OCI-LY7 (cell line): ENCODE measurements around the gene RIMBP2. TPM values are rescaled to one million over a fixed set of nuclear protein-coding genes. Genes with fewer than 3 reads are reported as not detected.
A peak's percentile ranks its signal among the peaks of the same experiment; 100 is the strongest.

Source experiments
- BruUV-seq: library from RNA; stranded (reverse); fragments of 400-500 nt; replicated peaks from 2 replicates; lab custom pipeline; 2021; lab: Mats Ljungman, UMichigan
- CTCF ChIA-PET: fragments of 300-600 bp; sonication (Branson Sonifier 250); formaldehyde crosslinking; loops from one replicate; lab custom pipeline; 2022; ENCODE audit warnings: antibody characterized with exemption; ENCODE audit not compliant: unreplicated experiment; lab: Charles Lee
- POLR2A ChIA-PET: fragments of 300-600 bp; sonication (Branson Sonifier 250); formaldehyde crosslinking; loops from one replicate; lab custom pipeline; 2022; ENCODE audit warnings: antibody characterized with exemption; lab: Charles Lee
- DNase-seq: peaks from one replicate; pipeline ENCODE4 v3.0.0-alpha.2; 2015; ENCODE audit warnings: low spot score
- H2AFZ ChIP-seq: fragments of 200-600 bp; sonication (generic), shearing (Covaris generic); 2 replicates; pipeline ENCODE4 v1.6.1; 2014; ENCODE audit warnings: mild to moderate bottlenecking, antibody characterized with exemption, low read length, moderate library complexity
- H3K27ac ChIP-seq: fragments of 200-600 bp; sonication (generic); 2 replicates; pipeline ENCODE4 v1.5.1; 2014; ENCODE audit warnings: mixed run types, low read depth, mild to moderate bottlenecking, moderate library complexity, low read length, inconsistent platforms; ENCODE audit not compliant: poor library complexity, severe bottlenecking
- H3K36me3 ChIP-seq: fragments of 200-600 bp; sonication (generic); 2 replicates; pipeline ENCODE4 v1.6.1; 2014; ENCODE audit warnings: mild to moderate bottlenecking, antibody characterized with exemption, low read length, moderate library complexity, mixed read lengths; ENCODE audit not compliant: insufficient read depth
- H3K4me1 ChIP-seq: fragments of 200-600 bp; sonication (generic); 2 replicates; pipeline ENCODE4 v1.5.1; 2014; ENCODE audit warnings: mild to moderate bottlenecking, low read length; ENCODE audit not compliant: insufficient read depth, poor library complexity, severe bottlenecking
- H3K4me2 ChIP-seq: fragments of 200-600 bp; sonication (generic); 2 replicates; pipeline ENCODE4 v1.6.1; 2014; ENCODE audit warnings: mild to moderate bottlenecking, low read length
- H3K4me3 ChIP-seq: fragments of 200-600 bp; sonication (generic); 2 replicates; pipeline ENCODE4 v1.5.1; 2014; ENCODE audit warnings: mild to moderate bottlenecking, low read depth, low read length; ENCODE audit not compliant: poor library complexity, severe bottlenecking
- H3K79me2 ChIP-seq: fragments of 200-600 bp; sonication (generic); 2 replicates; pipeline ENCODE4 v1.6.1; 2016; ENCODE audit warnings: low read depth, mild to moderate bottlenecking, low read length, moderate library complexity, mixed read lengths; ENCODE audit not compliant: insufficient read depth
- H3K9me2 ChIP-seq: fragments of 200-600 bp; sonication (generic); 2 replicates; pipeline ENCODE4 v1.6.1; 2016; ENCODE audit warnings: mild to moderate bottlenecking, low read length, mixed read lengths; ENCODE audit not compliant: insufficient read depth
- H3K9me3 ChIP-seq: fragments of 200-600 bp; sonication (generic); 2 replicates; pipeline ENCODE4 v1.6.1; 2014; ENCODE audit warnings: mild to moderate bottlenecking, mixed run types, low read length, mixed read lengths
- H4K20me1 ChIP-seq: fragments of 200-600 bp; sonication (generic); 2 replicates; pipeline ENCODE4 v1.6.1; 2014; ENCODE audit warnings: mild to moderate bottlenecking, antibody characterized with exemption, low read length, moderate library complexity, mixed read lengths; ENCODE audit not compliant: insufficient read depth
- CTCF ChIP-seq: fragments of 200-600 bp; sonication (generic); conservative IDR thresholded peaks from 2 replicates; pipeline ENCODE4 v1.5.1; 2014; ENCODE audit warnings: mild to moderate bottlenecking, antibody characterized with exemption, low read length, moderate library complexity, mixed read lengths
- EZH2phosphoT487 ChIP-seq: fragments of 200-600 bp; sonication (generic); IDR thresholded peaks from 2 replicates; pipeline ENCODE4 v1.6.1; 2018; ENCODE audit warnings: low read depth, borderline replicate concordance, mild to moderate bottlenecking, mixed run types, antibody characterized with exemption, low read length, moderate library complexity, mixed read lengths
- intact Hi-C: fragments of 100-400 bp; cut with micrococcal nuclease; formaldehyde crosslinking; loops from one replicate; pipeline ENCODE4 v1.10.0; 2022; ENCODE audit not compliant: unreplicated experiment
- total RNA-seq, 2 experiments: library from RNA; depleted of rRNA in 1 of 2; stranded (reverse); fragments of >200 nt in 1 of 2; shearing (Covaris generic) in 1 of 2; gene quantifications; 2 replicates each; pipeline ENCODE4 v1.2.3, GENCODE V29; 2014 to 2022

RIMBP2 gene
- total RNA-seq, 2 experiments from 2014 or later = not detected

DNA sequence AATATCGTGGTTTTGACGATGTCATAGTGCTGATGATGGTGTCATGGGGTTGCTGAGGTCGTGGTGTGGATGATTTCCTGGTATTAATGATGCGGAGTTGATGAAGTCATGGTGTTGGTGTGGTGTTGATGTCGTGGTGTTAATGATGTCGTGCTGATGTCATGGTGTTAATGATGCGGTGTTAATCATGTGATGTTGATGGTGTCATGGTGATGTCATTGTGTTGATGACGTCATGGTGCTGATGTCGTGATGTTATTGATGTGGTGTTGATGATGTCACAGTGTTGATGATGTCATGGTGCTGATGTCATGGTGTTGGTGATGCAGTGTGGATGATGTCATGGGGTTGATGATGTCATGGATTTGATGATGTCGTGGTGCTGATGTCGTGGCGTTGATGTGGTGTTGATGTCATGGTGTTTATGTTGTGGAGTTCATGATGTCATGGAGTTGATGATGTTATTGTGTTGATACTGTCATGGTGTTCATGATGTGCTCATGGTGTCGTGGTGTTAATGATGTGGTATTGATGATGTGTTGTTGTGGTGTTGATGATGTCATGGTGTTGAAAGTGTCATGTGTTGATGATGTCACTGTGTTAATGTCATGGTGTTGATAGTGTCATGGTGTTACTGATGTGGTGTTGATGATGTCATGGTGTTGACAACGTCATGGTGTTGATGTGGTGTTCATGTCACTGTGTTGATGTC lies 48.5 kb upstream of the RIMBP2 start:
- no TSS peak for BruUV-seq

DNA sequence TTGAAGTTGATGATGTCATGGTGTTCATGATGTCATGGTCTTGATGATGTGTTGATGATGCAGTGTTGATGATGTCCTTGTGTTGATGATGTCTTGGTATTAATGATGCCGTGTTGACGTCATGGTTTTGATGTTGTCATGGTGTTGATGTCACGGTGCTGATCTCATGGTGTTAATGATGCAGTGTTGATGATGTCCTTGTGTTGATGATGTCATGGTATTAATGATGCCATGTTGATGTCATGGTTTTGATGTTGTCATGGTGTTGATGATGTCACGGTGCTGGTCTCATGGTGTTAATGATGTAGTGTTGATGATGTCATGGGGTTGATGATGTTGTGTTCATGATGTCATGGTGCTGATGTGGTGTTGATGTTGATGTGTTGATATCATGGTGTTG lies 48.0 kb upstream of the RIMBP2 start:
- peak; percentile 50 for DNase-seq
- no peaks in the 10 kb centered on the region for H3K9me2 ChIP-seq
- H3K4me1 ChIP-seq = no peaks in the 10 kb centered on the region
- no peaks in the 10 kb centered on the region for H4K20me1 ChIP-seq
- intact Hi-C loops = loop anchor here (5.0 kb wide), 1 partner anchor 368 kb away; no protein-coding TSS in a partner anchor
- no peaks in the 10 kb centered on the region for H3K79me2 ChIP-seq
- H3K36me3 ChIP-seq = no peaks in the 10 kb centered on the region
- peaks cover 6% of the 10 kb centered on the region for H3K9me3 ChIP-seq
- no TSS peak for BruUV-seq
- no peak overlapping the region for H2AFZ ChIP-seq
- no peak overlapping the region for H3K27ac ChIP-seq
- no peak overlapping the region for H3K4me3 ChIP-seq
- no peak overlapping the region for H3K4me2 ChIP-seq
- ChIA-PET CTCF (no interaction called here), POLR2A (no interaction called here)
- TF ChIP-seq CTCF = no peak

More for the DNA sequence above, 48.5 kb upstream of the RIMBP2 start:
- H3K9me3 ChIP-seq = peaks cover 6% of the 10 kb centered on the region
- H3K9me2 ChIP-seq = no peaks in the 10 kb centered on the region
- ChIA-PET POLR2A (no interaction called here), CTCF (no interaction called here)
- no peaks in the 10 kb centered on the region for H3K4me1 ChIP-seq
- no peak overlapping the region for H3K4me3 ChIP-seq
- no peaks in the 10 kb centered on the region for H4K20me1 ChIP-seq
- no peak overlapping the region for H3K27ac ChIP-seq
- TF ChIP-seq CTCF = no peak
- TF ChIP-seq EZH2phosphoT487 = no peak
- peak; percentile 59 for DNase-seq
- no peaks in the 10 kb centered on the region for H3K79me2 ChIP-seq
- intact Hi-C loops = loop anchor here (5.0 kb wide), 1 partner anchor 368 kb away; no protein-coding TSS in a partner anchor
- no peak overlapping the region for H3K4me2 ChIP-seq
- no peaks in the 10 kb centered on the region for H3K36me3 ChIP-seq
- H2AFZ ChIP-seq = no peak overlapping the region

- intact Hi-C loops = loop anchor here (5.0 kb wide), 1 partner anchor 370 kb away; no protein-coding TSS in a partner anchor
- Histone ChIP-seq H3K27ac (no peak overlapping the region), H4K20me1 (no peaks in the 10 kb centered on the region), H3K36me3 (no peaks in the 10 kb centered on the region), H2AFZ (peak overlapping the region; percentile 33; the same call in 1 of the 2 replicates), H3K9me3 (peaks cover 6% of the 10 kb centered on the region), H3K4me2 (peak overlapping the region; percentile 56), H3K9me2 (no peaks in the 10 kb centered on the region), H3K4me3 (no peak overlapping the region), H3K4me1 (no peaks in the 10 kb centered on the region), H3K79me2 (no peaks in the 10 kb centered on the region)
- TF ChIP-seq EZH2phosphoT487 (no peak), CTCF (no peak)
- POLR2A ChIA-PET = interaction anchor here (0.6 kb wide), 1 partner anchor 75 kb away, joined by 3 read pairs; no protein-coding TSS in a partner anchor
- DNase-seq = no peak
- BruUV-seq = no TSS peak
- CTCF ChIA-PET = no interaction called here
These were observed 46.2 kb upstream of the RIMBP2 start for GRCh38 chr12:130762319-130762675.
